H9 (cell line): Measurements from ENCODE around the gene FANCI. TPM values are rescaled to one million over a fixed set of nuclear protein-coding genes. Genes with fewer than 3 reads are reported as not detected.

ENCODE experiments used
- DNase-seq: peaks from one replicate; pipeline ENCODE4 v3.0.0-alpha.2; 2017
- H2AFZ ChIP-seq: one replicate; pipeline ENCODE4 v1.6.1; 2013; ENCODE audit warnings: mild to moderate bottlenecking, low read length, control low read depth, moderate library complexity
- H2AK5ac ChIP-seq: 2 replicates; pipeline ENCODE4 v1.6.1; 2013; ENCODE audit warnings: low read length, control low read depth, mixed read lengths; ENCODE audit not compliant: insufficient read length
- H2BK120ac ChIP-seq: one replicate; pipeline ENCODE4 v1.6.1; 2013; ENCODE audit warnings: low read depth, mild to moderate bottlenecking, low read length, control low read depth, inconsistent platforms; ENCODE audit not compliant: poor library complexity, severe bottlenecking
- H2BK12ac ChIP-seq: 2 replicates; pipeline ENCODE4 v1.6.1; 2013; ENCODE audit warnings: low read length, control low read depth, mixed read lengths, low read depth; ENCODE audit not compliant: insufficient read length
- H2BK15ac ChIP-seq: 2 replicates; pipeline ENCODE4 v1.6.1; 2013; ENCODE audit warnings: low read depth, low read length, control low read depth
- H2BK20ac ChIP-seq: one replicate; pipeline ENCODE4 v1.6.1; 2013; ENCODE audit warnings: low read depth, mild to moderate bottlenecking, low read length, control low read depth, inconsistent platforms; ENCODE audit not compliant: poor library complexity, severe bottlenecking
- H2BK5ac ChIP-seq: 2 replicates; pipeline ENCODE4 v1.6.1; 2013; ENCODE audit warnings: low read length, control low read depth, mixed read lengths; ENCODE audit not compliant: insufficient read length
- H3K14ac ChIP-seq: 2 replicates; pipeline ENCODE4 v1.6.1; 2013; ENCODE audit warnings: low read length, control low read depth; ENCODE audit not compliant: insufficient read depth
- H3K18ac ChIP-seq: 2 replicates; pipeline ENCODE4 v1.6.1; 2013; ENCODE audit warnings: low read depth, mild to moderate bottlenecking, mixed read lengths, low read length, control low read depth; ENCODE audit not compliant: insufficient read length
- H3K23ac ChIP-seq: 2 replicates; pipeline ENCODE4 v1.6.1; 2013; ENCODE audit warnings: low read length, control low read depth, mixed read lengths, low read depth; ENCODE audit not compliant: insufficient read length
- H3K23me2 ChIP-seq: 2 replicates; pipeline ENCODE4 v1.6.1; 2013; ENCODE audit warnings: low read depth, mild to moderate bottlenecking, mixed read lengths, low read length, control low read depth; ENCODE audit not compliant: insufficient read length, poor library complexity, severe bottlenecking
- H3K27ac ChIP-seq: 2 replicates; pipeline ENCODE4 v1.5.1; 2013; ENCODE audit warnings: low read length, control low read depth, mixed read lengths, low read depth; ENCODE audit not compliant: insufficient read length
- H3K27me3 ChIP-seq: 2 replicates; pipeline ENCODE4 v1.6.1; 2013; ENCODE audit warnings: low read length, control low read depth, inconsistent platforms; ENCODE audit not compliant: insufficient read depth
- H3K4ac ChIP-seq: 2 replicates; pipeline ENCODE4 v1.6.1; 2013; ENCODE audit warnings: low read depth, mild to moderate bottlenecking, control low read depth, inconsistent platforms, low read length, moderate library complexity
- H3K4me1 ChIP-seq: 2 replicates; pipeline ENCODE4 v1.6.1; 2013; ENCODE audit warnings: low read length, control low read depth, inconsistent platforms; ENCODE audit not compliant: insufficient read depth
- H3K4me2 ChIP-seq: 2 replicates; pipeline ENCODE4 v1.6.1; 2013; ENCODE audit warnings: low read length, control low read depth, mixed read lengths; ENCODE audit not compliant: insufficient read length, insufficient read depth
- H3K56ac ChIP-seq: 2 replicates; pipeline ENCODE4 v1.6.1; 2013; ENCODE audit warnings: low read depth, mild to moderate bottlenecking, mixed read lengths, low read length, control low read depth; ENCODE audit not compliant: insufficient read length
- H3K79me1 ChIP-seq: 2 replicates; pipeline ENCODE4 v1.6.1; 2013; ENCODE audit warnings: low read depth, mild to moderate bottlenecking, moderate library complexity, low read length, control low read depth, inconsistent platforms; ENCODE audit not compliant: insufficient read depth, poor library complexity, severe bottlenecking
- H3K79me2 ChIP-seq: 2 replicates; pipeline ENCODE4 v1.6.1; 2013; ENCODE audit warnings: low read length, control low read depth, inconsistent platforms; ENCODE audit not compliant: insufficient read depth
- H3K9ac ChIP-seq: 2 replicates; pipeline ENCODE4 v1.6.1; 2013; ENCODE audit warnings: low read length, control low read depth, mixed read lengths; ENCODE audit not compliant: insufficient read length; ENCODE audit errors: extremely low read depth
- H3K9me3 ChIP-seq: one replicate; pipeline ENCODE4 v1.6.1; 2013; ENCODE audit warnings: low read depth, low read length, inconsistent platforms; ENCODE audit not compliant: control insufficient read depth
- H3T11ph ChIP-seq: one replicate; pipeline ENCODE4 v1.6.1; 2013; ENCODE audit warnings: mild to moderate bottlenecking, low read length, control low read depth, inconsistent platforms
- H4K20me1 ChIP-seq: one replicate; pipeline ENCODE4 v1.6.1; 2013; ENCODE audit not compliant: control insufficient read depth, insufficient read length, insufficient read depth
- H4K5ac ChIP-seq: 2 replicates; pipeline ENCODE4 v1.6.1; 2013; ENCODE audit warnings: low read depth, mild to moderate bottlenecking, mixed read lengths, low read length, control low read depth; ENCODE audit not compliant: insufficient read length
- H4K8ac ChIP-seq: replicated peaks from 2 replicates; pipeline ENCODE4 v1.6.1; 2013; ENCODE audit warnings: low read length, control low read depth, mixed read lengths, low read depth; ENCODE audit not compliant: insufficient read length
- H4K91ac ChIP-seq: 2 replicates; pipeline ENCODE4 v1.6.1; 2013; ENCODE audit warnings: low read depth, mild to moderate bottlenecking, moderate library complexity, mixed read lengths, low read length, control low read depth; ENCODE audit not compliant: insufficient read length
- H3K27ac Mint-ChIP-seq, 3 experiments: 2 replicates in 2 of 3; 3 replicates in 1 of 3; pipeline ENCODE4 v1.8.0; 2020 to 2021; ENCODE audit warnings: mixed read lengths in 3 of 3, mild to moderate bottlenecking in 1 of 3, moderate library complexity in 1 of 3
- H3K27me3 Mint-ChIP-seq: 2 replicates; pipeline ENCODE4 v1.8.0; 2021; ENCODE audit warnings: low read depth, mild to moderate bottlenecking, moderate library complexity, mixed read lengths
- H3K36me3 Mint-ChIP-seq, 3 experiments: 2 replicates in 2 of 3; 3 replicates in 1 of 3; pipeline ENCODE4 v1.8.0; 2020 to 2021; ENCODE audit warnings: low read depth in 3 of 3, mixed read lengths in 3 of 3; ENCODE audit not compliant: insufficient read depth in 1 of 3
- H3K4me1 Mint-ChIP-seq, 2 experiments: 2 replicates each; pipeline ENCODE4 v1.8.0; 2020; ENCODE audit warnings: mixed read lengths in 2 of 2
- H3K4me3 Mint-ChIP-seq, 2 experiments: 2 replicates in 1 of 2; 3 replicates in 1 of 2; pipeline ENCODE4 v1.8.0; 2020 to 2021; ENCODE audit warnings: mild to moderate bottlenecking in 2 of 2, mixed read lengths in 2 of 2, moderate library complexity in 1 of 2
- H3K9me3 Mint-ChIP-seq, 2 experiments: 2 replicates in 1 of 2; 3 replicates in 1 of 2; pipeline ENCODE4 v1.8.0; 2020; ENCODE audit warnings: mild to moderate bottlenecking in 2 of 2, mixed read lengths in 2 of 2, moderate library complexity in 1 of 2
- CTCF ChIP-seq: fragments of 200-600 bp; sonication (generic); conservative IDR thresholded peaks from 3 replicates; pipeline ENCODE4 v1.8.0; 2021; ENCODE audit warnings: antibody characterized with exemption, mild to moderate bottlenecking
- WGBS: extraction: QIAGEN DNeasy Blood & Tissue Kit; methylation state at CpG from one replicate; pipeline ENCODE4 v1.1.7; 2013; ENCODE audit warnings: missing lambda C conversion rate, low lambda C conversion rate, mixed read lengths; ENCODE audit not compliant: insufficient read length; ENCODE audit errors: extremely low coverage; 5-methylcytosine and 5-hydroxymethylcytosine counted together
- total RNA-seq: library from RNA; stranded (reverse); gene quantifications from 2 replicates; pipeline ENCODE4 v1.2.1, GENCODE V29; 2021

Gene FANCI
- total RNA-seq, 1 experiment from 2014 or later = 106 TPM

- Histone ChIP-seq H2BK5ac (no peak overlapping the region), H2AK5ac (no peak overlapping the region), H3T11ph (no peak overlapping the region), H3K27me3 (no peaks in the 10 kb centered on the region; the same call in 1 of the 2 replicates), H4K91ac (no peak overlapping the region), H3K18ac (no peak overlapping the region), H3K9ac (no peak overlapping the region), H3K56ac (no peak overlapping the region), H3K79me1 (no peaks in the 10 kb centered on the region), H3K27ac (no peak overlapping the region), H3K79me2 (no peaks in the 10 kb centered on the region), H4K8ac (no peak overlapping the region), H2BK20ac (no peak overlapping the region), H2BK120ac (no peak overlapping the region), H2AFZ (no peak overlapping the region), H2BK15ac (no peak overlapping the region), H3K9me3 (no peaks in the 10 kb centered on the region), H3K14ac (no peak overlapping the region; the same call in 1 of the 2 replicates), H3K4me1 (no peaks in the 10 kb centered on the region), H2BK12ac (no peak overlapping the region), H3K23ac (no peak overlapping the region), H3K4ac (no peak overlapping the region), H4K5ac (no peak overlapping the region), H3K23me2 (no peaks in the 10 kb centered on the region), H3K4me2 (no peak overlapping the region), H4K20me1 (no peaks in the 10 kb centered on the region)
- Mint-ChIP-seq H3K4me3 (no peak overlapping the region; a peak in 1 of 5 replicates), H3K36me3 (no peaks in the 10 kb centered on the region), H3K4me1 (peaks cover 6 to 12% of the 10 kb centered on the region in 2 experiments; a peak in 3 of 4 replicates), H3K9me3 (no peaks in the 10 kb centered on the region), H3K27ac (no peak overlapping the region), H3K27me3 (peaks cover 61% of the 10 kb centered on the region)
- no CpG with 5 or more reads among the region's 5 CpGs for WGBS
- no peak for DNase-seq
- TF ChIP-seq CTCF = no peak
These were observed 105.4 kb downstream of the FANCI start for GRCh38 chr15:89349206-89349558.
